Skeletal muscle tissue (tissue), 4 donors: ENCODE data around the gene SF3B4. TPM values are rescaled to one million over a fixed set of nuclear protein-coding genes. Genes with fewer than 3 reads are reported as not detected.
"Not testable (repeated sequence)": the region's sequence is repeated elsewhere in the genome, so short reads cannot be mapped to it uniquely, and the experiment has no call there.

Experiments
- H3K27ac ChIP-seq: one replicate; pipeline ENCODE4 v1.7.0; 2013; ENCODE audit warnings: mild to moderate bottlenecking, low read depth, low read length, inconsistent platforms
- H3K27me3 ChIP-seq, 3 donors: one replicate each; pipeline ENCODE4 v1.7.0; 2013; ENCODE audit warnings: low read length in 3 of 3; ENCODE audit not compliant: control insufficient read depth in 3 of 3, insufficient read depth in 3 of 3
- H3K36me3 ChIP-seq, 3 donors: one replicate each; pipeline ENCODE4 v1.7.0; 2013; ENCODE audit warnings: low read length in 3 of 3; ENCODE audit not compliant: control insufficient read depth in 3 of 3, insufficient read depth in 3 of 3
- H3K4me1 ChIP-seq, 3 donors: one replicate each; pipeline ENCODE4 v1.7.0; 2013; ENCODE audit warnings: low read length in 3 of 3, mild to moderate bottlenecking in 3 of 3; ENCODE audit not compliant: control insufficient read depth in 3 of 3, insufficient read depth in 3 of 3
- H3K4me3 ChIP-seq, 3 donors: one replicate each; pipeline ENCODE4 v1.7.0; 2013; ENCODE audit warnings: low read length in 3 of 3
- H3K9ac ChIP-seq, 3 donors: one replicate each; pipeline ENCODE4 v1.7.0; 2013; ENCODE audit warnings: low read length in 3 of 3, mild to moderate bottlenecking in 3 of 3, moderate library complexity in 2 of 3, low read depth in 1 of 3
- H3K9me3 ChIP-seq, 3 donors: one replicate each; pipeline ENCODE4 v1.7.0; 2013; ENCODE audit warnings: low read length in 3 of 3; ENCODE audit not compliant: control insufficient read depth in 3 of 3
- total RNA-seq: library from RNA; depleted of rRNA; stranded (reverse); fragments of >200 nt; gene quantifications from one replicate; pipeline ENCODE4 v1.2.3, GENCODE V29; 2014
- donor health status: Osteomylitis.

The SF3B4 gene
- total RNA-seq, 1 donor from 2014 or later = 8.4 TPM

DNA sequence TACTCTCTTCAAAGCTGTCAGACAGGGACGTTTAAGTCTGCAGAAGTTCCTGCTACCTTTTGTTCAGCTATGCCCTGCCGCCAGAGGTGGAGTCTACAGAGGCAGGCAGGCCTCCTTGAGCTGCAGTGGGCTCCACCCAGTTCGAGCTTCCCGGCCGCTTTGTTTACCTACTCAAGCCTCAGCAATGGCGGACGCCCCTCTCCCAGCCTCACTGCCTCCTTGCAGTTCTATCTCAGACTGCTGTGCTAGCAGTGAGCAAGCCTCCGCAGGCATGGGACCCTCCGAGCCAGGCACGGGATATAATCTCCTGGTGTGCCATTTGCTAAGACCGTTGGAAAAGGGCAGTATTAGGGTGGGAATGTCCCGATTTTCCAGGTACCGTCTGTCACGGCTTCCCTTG lies 29.9 kb upstream of the SF3B4 start:
- H3K4me1 ChIP-seq = not testable (repeated sequence)
- H3K36me3 ChIP-seq = peaks cover 17 to 28% (median 26%) of the 10 kb centered on the region in 3 donors

DNA sequence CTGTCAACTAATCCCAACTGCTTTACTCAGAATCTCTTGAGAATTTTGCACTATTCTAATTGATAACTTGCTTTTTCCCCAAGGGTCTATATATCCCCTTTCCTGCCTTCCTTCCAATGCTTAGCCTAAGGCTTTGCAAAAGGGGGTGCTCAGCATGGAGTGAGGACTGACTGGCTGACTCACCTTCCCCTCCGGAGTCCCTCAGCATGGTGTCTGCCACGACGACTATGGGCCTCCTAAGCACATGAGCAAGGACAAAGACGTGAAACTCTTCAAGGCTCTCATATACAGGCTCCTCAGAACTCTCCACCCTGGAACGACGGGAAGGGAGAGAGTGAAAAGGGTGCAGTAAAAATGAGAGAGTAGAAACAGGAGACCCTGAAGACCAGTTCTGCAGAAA lies 22.3 kb upstream of the SF3B4 start:
- Histone ChIP-seq H3K9ac (no peak overlapping the region), H3K9me3 (no peaks in the 10 kb centered on the region), H3K4me3 (no peak overlapping the region), H3K36me3 (peaks cover 17 to 26% (median 22%) of the 10 kb centered on the region in 3 donors), H3K27me3 (no peaks in the 10 kb centered on the region), H3K27ac (no peak overlapping the region), H3K4me1 (no peaks in the 10 kb centered on the region)

More for the DNA sequence above, 29.9 kb upstream of the SF3B4 start:
- not testable (repeated sequence) for H3K9me3 ChIP-seq, H3K27me3 ChIP-seq, H3K4me3 ChIP-seq, H3K9ac ChIP-seq, H3K27ac ChIP-seq

DNA sequence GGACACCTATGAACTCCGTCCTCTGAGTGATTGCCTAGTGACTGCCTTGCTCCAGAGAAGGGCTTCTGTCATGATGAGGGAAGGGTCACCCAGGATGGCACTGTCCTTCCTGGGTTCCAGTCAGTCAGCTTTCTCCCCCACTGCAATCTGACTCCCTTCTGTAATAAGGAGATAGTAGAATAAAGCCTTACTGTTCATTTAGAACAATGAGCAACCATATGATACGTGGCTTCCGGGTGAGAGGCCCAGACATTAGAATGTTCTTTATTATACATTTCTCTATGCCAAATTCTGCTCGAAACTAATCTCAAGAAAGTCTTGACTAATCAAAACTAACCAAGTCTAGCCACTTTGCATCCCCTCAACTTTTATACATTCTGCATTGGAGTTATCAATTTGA lies 17.6 kb upstream of the SF3B4 start:
- no peak overlapping the region for H3K4me3 ChIP-seq
- peaks cover 0 to 2% (median 0%) of the 10 kb centered on the region in 3 donors for H3K4me1 ChIP-seq
- H3K36me3 ChIP-seq = peaks cover 32 to 40% (median 37%) of the 10 kb centered on the region in 3 donors
- no peak overlapping the region for H3K9ac ChIP-seq
- no peaks in the 10 kb centered on the region for H3K9me3 ChIP-seq
- no peak overlapping the region for H3K27ac ChIP-seq
- H3K27me3 ChIP-seq = no peaks in the 10 kb centered on the region

DNA sequence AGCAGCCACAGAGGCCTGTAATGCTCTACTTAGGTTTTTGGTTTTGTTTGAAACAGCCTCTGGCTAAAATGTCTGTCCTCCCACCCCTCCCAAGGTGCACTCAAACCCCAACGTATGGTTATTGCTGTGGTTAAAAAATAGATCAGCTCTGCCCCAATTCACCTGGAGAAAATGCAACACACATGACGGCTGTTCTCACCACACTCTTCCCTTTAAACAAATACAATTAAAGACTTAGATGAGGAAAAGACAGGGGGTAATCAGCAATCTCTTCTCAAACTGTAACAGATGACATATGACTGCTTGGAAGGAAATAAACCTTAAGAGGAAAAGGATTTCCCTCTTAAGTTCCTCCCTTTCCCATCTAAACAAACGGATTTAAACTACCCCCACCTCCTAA lies 15.3 kb upstream of the SF3B4 start:
- Histone ChIP-seq H3K36me3 (peaks cover 18 to 23% (median 22%) of the 10 kb centered on the region in 3 donors), H3K27ac (no peak overlapping the region), H3K27me3 (no peaks in the 10 kb centered on the region), H3K4me1 (peaks cover 11 to 20% (median 14%) of the 10 kb centered on the region in 3 donors), H3K4me3 (no peak overlapping the region), H3K9me3 (no peaks in the 10 kb centered on the region), H3K9ac (no peak overlapping the region)

DNA sequence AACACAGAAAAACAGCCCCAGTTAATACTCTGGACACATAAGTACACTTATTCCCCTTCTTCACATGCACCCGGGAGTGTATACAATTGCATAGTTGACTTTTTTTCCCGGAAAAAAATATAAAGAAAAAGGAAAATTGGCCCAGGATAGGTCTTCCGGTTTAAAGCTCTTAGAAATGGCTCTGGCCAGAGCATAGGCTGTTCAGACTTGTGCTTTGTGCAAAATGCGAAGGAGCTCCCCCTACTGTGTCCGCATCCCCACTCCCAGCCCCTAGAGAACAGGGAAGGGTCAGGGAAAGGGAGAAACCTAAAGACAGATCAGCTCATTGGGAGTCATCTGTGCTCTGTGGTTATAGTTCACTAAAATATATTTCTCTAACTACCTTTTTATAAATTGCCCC lies 14.6 kb upstream of the SF3B4 start:
- H3K27ac ChIP-seq = no peak overlapping the region
- no peak overlapping the region for H3K9ac ChIP-seq

DNA sequence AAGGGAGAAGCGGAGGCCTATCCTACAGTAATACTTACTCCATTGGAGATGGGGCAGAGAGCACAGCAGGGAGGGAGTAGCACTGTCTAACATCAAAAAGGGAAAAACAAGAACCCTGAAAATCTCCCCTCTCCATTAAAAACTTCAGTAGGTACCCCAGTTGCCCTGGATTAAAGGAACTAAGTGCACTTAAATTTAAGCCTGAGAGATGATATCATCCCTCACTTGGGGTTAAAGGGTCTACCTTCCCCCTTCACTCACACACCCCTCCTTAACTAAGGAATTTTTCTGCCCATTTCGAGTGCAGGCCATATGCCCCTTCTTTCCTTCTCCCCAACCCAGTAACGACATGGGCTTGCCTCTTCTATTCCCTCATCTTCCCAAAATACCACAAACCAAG lies 12.8 kb upstream of the SF3B4 start:
- no peaks in the 10 kb centered on the region for H3K9me3 ChIP-seq
- no peak overlapping the region for H3K4me3 ChIP-seq
- peak overlapping the region; percentile 93 for H3K27ac ChIP-seq
- no peaks in the 10 kb centered on the region for H3K27me3 ChIP-seq
- H3K9ac ChIP-seq = no peak overlapping the region
- peaks cover 18 to 20% (median 19%) of the 10 kb centered on the region in 3 donors for H3K36me3 ChIP-seq
- H3K4me1 ChIP-seq = peaks cover 30 to 43% (median 31%) of the 10 kb centered on the region in 3 donors

More for the DNA sequence above, 14.6 kb upstream of the SF3B4 start:
- Histone ChIP-seq H3K4me3 (no peak overlapping the region), H3K36me3 (peaks cover 18 to 23% (median 22%) of the 10 kb centered on the region in 3 donors), H3K9me3 (no peaks in the 10 kb centered on the region), H3K27me3 (no peaks in the 10 kb centered on the region), H3K4me1 (peaks cover 18 to 27% (median 21%) of the 10 kb centered on the region in 3 donors)

DNA sequence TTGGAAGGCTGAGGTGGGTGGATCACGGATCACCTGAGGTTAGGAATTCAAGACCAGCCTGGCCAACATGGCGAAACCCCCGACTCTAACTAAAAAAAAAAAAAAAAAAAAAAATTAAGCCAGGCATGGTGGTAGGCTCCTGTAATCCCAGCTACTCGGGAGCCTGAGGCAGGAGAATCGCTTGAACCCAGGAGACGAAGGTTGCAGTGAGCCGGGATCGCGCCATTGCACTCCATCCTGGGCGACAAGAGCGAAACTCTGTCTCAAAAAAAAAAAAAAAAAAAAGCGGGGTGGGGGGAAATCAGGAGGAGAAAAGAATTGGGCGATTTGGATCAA lies 11.0 kb upstream of the SF3B4 start:
- Histone ChIP-seq H3K9ac (peak overlapping the region; percentile 65 to 75 (median 71)), H3K27ac (peak overlapping the region; percentile 93), H3K4me3 (peak overlapping the region; percentile 53 to 70 (median 59)), H3K4me1 (peaks cover 30 to 51% (median 40%) of the 10 kb centered on the region in 3 donors)
- not testable (repeated sequence) for H3K9me3 ChIP-seq, H3K36me3 ChIP-seq, H3K27me3 ChIP-seq

DNA sequence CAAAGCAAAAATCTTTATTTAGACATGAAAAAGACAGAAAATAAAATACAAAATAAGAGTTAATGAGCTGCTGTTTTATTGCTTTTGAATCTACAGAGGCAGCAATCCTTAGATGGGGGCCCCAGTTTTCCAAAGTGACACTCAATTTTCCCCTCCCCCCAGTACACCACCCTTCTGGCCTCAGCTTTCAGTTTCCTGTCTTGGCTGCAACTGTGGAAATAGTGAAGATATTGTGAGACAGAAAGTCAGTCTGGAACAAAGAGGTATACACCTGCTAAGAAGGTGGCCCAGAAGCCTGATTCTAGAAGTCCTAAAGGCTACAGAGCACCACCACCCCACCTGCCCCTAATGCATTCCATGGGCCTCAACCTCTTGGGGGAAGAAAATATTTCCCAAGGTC lies 10.2 kb upstream of the SF3B4 start:
- H3K36me3 ChIP-seq = no peaks in the 10 kb centered on the region
- peak overlapping the region; percentile 62 for H3K27ac ChIP-seq
- H3K4me3 ChIP-seq = peak overlapping the region in 1 of 3 donors; percentile 65
- H3K27me3 ChIP-seq = no peaks in the 10 kb centered on the region
- H3K9me3 ChIP-seq = no peaks in the 10 kb centered on the region
- H3K4me1 ChIP-seq = peaks cover 30 to 51% (median 40%) of the 10 kb centered on the region in 3 donors
- H3K9ac ChIP-seq = peak overlapping the region in 2 of 3 donors; percentile 32 to 38

DNA sequence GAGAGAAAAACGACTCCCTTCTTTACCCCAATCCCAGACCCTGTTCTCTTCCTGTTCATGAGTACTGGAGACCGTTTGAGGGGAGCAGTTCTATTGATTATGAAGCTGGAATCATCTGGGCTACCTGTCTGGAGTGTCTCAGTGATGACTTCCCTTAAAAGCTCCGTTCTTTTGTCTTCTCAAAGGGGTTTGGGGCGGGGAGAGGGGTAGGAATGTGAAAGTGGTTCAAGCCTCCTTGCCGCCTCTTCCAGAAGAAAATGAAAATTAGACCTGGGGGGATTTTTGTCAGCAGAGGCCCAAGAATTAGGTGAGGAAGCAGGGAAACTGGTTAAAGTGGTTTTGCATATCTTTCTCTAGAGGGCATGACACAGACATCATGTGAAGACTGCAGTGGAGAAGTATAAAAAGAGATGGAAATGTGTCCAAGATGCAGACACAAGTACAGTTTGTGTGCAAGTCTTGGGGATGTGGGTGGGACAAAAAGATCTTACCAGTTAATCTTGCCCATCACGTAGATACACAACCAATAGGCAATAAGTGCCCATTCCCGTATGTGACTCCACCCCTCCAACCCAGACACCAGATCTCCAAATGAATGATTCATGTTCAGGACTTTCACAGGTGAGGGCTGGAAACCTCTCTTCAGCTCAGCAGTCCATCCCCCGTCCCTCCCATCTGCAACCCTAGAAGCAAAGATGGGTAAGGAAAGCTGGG lies 9.5 kb upstream of the SF3B4 start:
- H3K36me3 ChIP-seq = no peaks in the 10 kb centered on the region
- H3K4me1 ChIP-seq = peaks cover 30 to 51% (median 40%) of the 10 kb centered on the region in 3 donors
- H3K9ac ChIP-seq = peak overlapping the region; percentile 64 to 71 (median 70)
- H3K9me3 ChIP-seq = no peaks in the 10 kb centered on the region
- H3K27ac ChIP-seq = peak overlapping the region; percentile 62
- peak overlapping the region; percentile 65 to 85 (median 72) for H3K4me3 ChIP-seq
- no peaks in the 10 kb centered on the region for H3K27me3 ChIP-seq

DNA sequence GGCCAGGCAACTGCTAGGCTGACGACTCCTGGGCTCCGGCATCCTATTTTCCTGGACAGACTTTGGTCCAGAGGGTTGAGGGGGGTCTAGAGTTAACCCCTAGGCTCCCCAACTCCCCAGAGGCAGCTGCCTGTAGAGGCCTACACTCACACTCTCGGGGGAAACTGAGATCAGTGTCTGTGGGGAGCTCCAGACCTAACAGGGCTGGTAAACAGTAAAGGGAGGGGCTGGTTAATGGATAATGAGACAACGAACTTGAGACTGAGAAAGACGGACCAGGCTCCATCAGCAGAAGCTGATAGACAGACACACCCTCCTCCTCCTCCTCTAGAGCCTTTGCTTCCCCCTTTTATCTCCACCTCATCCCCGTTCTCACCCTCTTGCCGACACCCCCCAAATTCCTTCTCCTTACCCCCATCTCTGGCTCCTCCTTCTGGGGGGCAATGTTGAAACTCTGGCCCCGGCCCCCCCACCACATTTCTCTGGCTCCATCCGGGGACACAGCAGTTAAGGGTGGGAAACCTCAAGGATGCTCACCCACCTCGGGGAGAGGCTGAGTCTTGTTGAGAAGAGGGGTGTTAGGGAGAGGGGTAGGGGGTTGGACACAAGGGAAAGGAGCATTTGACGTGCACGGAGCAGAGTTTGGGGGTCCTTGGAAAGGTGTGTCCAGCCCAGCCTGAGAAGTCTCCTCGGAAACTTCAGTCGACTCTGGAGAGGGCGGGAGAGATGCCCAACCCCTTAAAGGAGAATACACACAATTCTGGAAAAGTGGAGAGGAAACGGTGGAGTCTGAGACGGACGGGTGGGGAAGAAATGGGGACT lies 8.8 kb upstream of the SF3B4 start, which contains the start of gene MTMR11:
Gene MTMR11 (minus strand): TSS at position 710 of the 822 bp plus-strand sequence. CDS start 232 bp downstream, at position 478.
- H3K27ac ChIP-seq = peak within 1 kb of the TSS; percentile 62

More for the DNA sequence above, 8.8 kb upstream of the SF3B4 start, which contains the start of gene MTMR11:
- Histone ChIP-seq H3K27me3 (no peaks in the 10 kb centered on the region), H3K36me3 (no peaks in the 10 kb centered on the region), H3K9me3 (no peaks in the 10 kb centered on the region), H3K4me3 (peak within 1 kb of the TSS; percentile 65 to 85 (median 72)), H3K9ac (peak within 1 kb of the TSS; percentile 64 to 71 (median 70)), H3K4me1 (peaks cover 30 to 51% (median 38%) of the 10 kb centered on the region in 3 donors)
